Kidney epithelial cell (primary cell): ENCODE data around the gene CCDC88C. TPM values are rescaled to one million over a fixed set of nuclear protein-coding genes. Genes with fewer than 3 reads are reported as not detected.
A peak's percentile ranks its signal among the peaks of the same experiment; 100 is the strongest.

Experiments
- DNase-seq: peaks from one replicate; pipeline ENCODE4 v3.0.0-alpha.2; 2010; ENCODE audit warnings: low read depth
- H3K27me3 ChIP-seq: 2 replicates; pipeline ENCODE4 v1.6.0; 2011; ENCODE audit warnings: low read length; ENCODE audit not compliant: control insufficient read depth, insufficient read depth
- H3K36me3 ChIP-seq: 2 replicates; pipeline ENCODE4 v1.5.1; 2011; ENCODE audit warnings: low read length; ENCODE audit not compliant: control insufficient read depth, insufficient read depth
- H3K4me3 ChIP-seq: 2 replicates; pipeline ENCODE4 v1.5.1; 2011; ENCODE audit warnings: low read depth, mild to moderate bottlenecking, control low read depth, low read length
- total RNA-seq: library from RNA; depleted of rRNA; stranded (reverse); fragments of >200 nt; gene quantifications from 2 replicates; pipeline ENCODE4 v1.2.3, GENCODE V29; 2015
- TF ChIP-seq, protein P1 (sequence below): IDR thresholded peaks from 2 replicates; pipeline ENCODE4 v1.5.1; 2011; ENCODE audit warnings: mild to moderate bottlenecking, moderate library complexity, low read length, control low read depth, inconsistent platforms; ENCODE audit not compliant: insufficient read depth, poor library complexity, severe bottlenecking

CCDC88C gene
- total RNA-seq, 1 donor from 2014 or later: 22.4 TPM

DNA sequence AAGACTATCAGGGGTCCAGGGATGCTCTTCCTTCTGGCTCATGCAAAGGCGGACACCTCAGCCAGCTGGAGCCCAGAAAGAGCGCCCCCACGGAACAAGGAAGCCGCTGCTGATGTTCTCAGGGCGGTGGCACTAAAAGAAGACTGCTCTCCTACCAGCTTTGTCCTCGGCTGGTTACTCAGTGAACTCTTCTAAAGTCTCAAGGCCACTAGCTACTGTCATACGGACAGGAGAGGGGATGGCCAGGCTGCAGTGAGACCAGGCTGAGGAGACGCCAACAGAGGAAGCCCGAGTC is 59.6 kb downstream of the CCDC88C start:
- Histone ChIP-seq H3K4me3 (no peak overlapping the region), H3K36me3 (no peaks in the 10 kb centered on the region), H3K27me3 (no peaks in the 10 kb centered on the region)
- TF ChIP-seq, protein P1, sequence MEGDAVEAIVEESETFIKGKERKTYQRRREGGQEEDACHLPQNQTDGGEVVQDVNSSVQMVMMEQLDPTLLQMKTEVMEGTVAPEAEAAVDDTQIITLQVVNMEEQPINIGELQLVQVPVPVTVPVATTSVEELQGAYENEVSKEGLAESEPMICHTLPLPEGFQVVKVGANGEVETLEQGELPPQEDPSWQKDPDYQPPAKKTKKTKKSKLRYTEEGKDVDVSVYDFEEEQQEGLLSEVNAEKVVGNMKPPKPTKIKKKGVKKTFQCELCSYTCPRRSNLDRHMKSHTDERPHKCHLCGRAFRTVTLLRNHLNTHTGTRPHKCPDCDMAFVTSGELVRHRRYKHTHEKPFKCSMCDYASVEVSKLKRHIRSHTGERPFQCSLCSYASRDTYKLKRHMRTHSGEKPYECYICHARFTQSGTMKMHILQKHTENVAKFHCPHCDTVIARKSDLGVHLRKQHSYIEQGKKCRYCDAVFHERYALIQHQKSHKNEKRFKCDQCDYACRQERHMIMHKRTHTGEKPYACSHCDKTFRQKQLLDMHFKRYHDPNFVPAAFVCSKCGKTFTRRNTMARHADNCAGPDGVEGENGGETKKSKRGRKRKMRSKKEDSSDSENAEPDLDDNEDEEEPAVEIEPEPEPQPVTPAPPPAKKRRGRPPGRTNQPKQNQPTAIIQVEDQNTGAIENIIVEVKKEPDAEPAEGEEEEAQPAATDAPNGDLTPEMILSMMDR: no peak
- no peak for DNase-seq

- TF ChIP-seq, protein P1: no peak
- Histone ChIP-seq H3K27me3 (no peaks in the 10 kb centered on the region), H3K36me3 (no peaks in the 10 kb centered on the region), H3K4me3 (no peak overlapping the region)
- DNase-seq: no peak
Measured at GRCh38 chr14:91357272-91358024, 60.2 kb downstream of the CCDC88C start.

GRCh38 chr14:91356181-91356763 is 61.3 kb downstream of the CCDC88C start:
- TF ChIP-seq, protein P1: no peak
- no peak for DNase-seq
- H3K36me3 ChIP-seq: no peaks in the 10 kb centered on the region
- H3K27me3 ChIP-seq: no peaks in the 10 kb centered on the region
- H3K4me3 ChIP-seq: no peak overlapping the region

GRCh38 chr14:91354979-91355685 is 62.5 kb downstream of the CCDC88C start:
- Histone ChIP-seq H3K36me3 (no peaks in the 10 kb centered on the region), H3K4me3 (no peak overlapping the region), H3K27me3 (no peaks in the 10 kb centered on the region)
- TF ChIP-seq, protein P1: peak; percentile 51
- no peak for DNase-seq

DNA sequence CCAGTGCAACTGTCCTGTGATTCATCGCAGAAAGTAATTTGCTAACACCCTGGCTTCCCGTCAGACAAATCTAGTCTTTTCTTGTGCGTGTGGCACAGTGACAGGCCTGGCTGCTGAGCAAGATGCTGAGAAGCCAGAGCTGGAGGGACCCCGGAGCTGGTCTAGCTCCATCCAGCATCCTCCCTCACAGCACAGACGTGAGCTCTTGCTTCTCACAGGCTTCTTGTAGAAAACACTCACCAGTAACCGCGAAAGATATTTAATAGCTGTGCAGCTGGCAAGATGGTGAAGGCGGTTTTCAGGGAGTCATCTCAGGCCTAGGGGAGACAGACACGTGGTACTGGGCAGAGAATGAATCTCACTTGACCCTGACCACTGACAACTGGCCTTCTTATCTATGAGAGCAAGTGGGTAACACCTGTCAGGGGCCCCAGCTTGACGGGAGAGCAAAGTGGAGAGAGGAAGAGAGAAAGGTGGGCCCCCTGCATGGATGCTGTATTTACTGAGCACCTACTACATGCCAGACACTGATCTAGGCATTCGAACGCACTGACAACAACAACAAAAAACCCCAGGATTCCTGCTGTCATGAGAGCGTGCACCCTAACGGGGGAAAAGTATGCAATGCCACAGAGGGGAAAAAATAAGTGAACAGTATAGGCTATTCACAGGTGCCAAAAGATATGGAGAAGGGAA is 63.3 kb downstream of the CCDC88C start:
- DNase-seq: no peak
- TF ChIP-seq, protein P1: no peak
- H3K27me3 ChIP-seq: no peaks in the 10 kb centered on the region

More for the DNA sequence above, 63.3 kb downstream of the CCDC88C start:
- Histone ChIP-seq H3K4me3 (no peak overlapping the region), H3K36me3 (no peaks in the 10 kb centered on the region)
